Lower leg skin (tissue), 4 donors: ENCODE measurements around the gene GPATCH2L. TPM values are rescaled to one million over a fixed set of nuclear protein-coding genes. Genes with fewer than 3 reads are reported as not detected.
A peak's percentile ranks its signal among the peaks of the same experiment; 100 is the strongest.

ENCODE experiments used
- DNase-seq, 2 donors: peaks; one replicate each; pipeline ENCODE4 v3.0.0-alpha.2; 2019; ENCODE audit warnings: low spot score in 2 of 2
- H3K4me3 ChIP-seq: fragments of 200-600 bp; sonication (generic); 2 replicates; pipeline ENCODE4 v1.5.1; 2017; ENCODE audit warnings: mild to moderate bottlenecking, low read depth; ENCODE audit not compliant: poor library complexity, severe bottlenecking
- POLR2A ChIP-seq, 2 donors: fragments of 450-650 bp; IDR thresholded peaks; one replicate each; pipeline ENCODE4 v1.6.1; 2016 to 2017; ENCODE audit warnings: antibody characterized with exemption in 2 of 2, mild to moderate bottlenecking in 1 of 2, moderate library complexity in 1 of 2
- WGBS, 2 donors: methylation state at CpG; one replicate each; pipeline ENCODE4 v1.1.5; 2018; 5-methylcytosine and 5-hydroxymethylcytosine counted together
- intact Hi-C: fragments of 100-400 bp; cut with DNase I; formaldehyde crosslinking; loops from one replicate; pipeline ENCODE4 v1.15.0; 2023; ENCODE audit warnings: low total_unique reads
- total RNA-seq, 4 donors: library from RNA; depleted of rRNA; stranded (reverse); fragments of >200 nt; gene quantifications; one replicate each; pipeline ENCODE4 v1.1.0, GENCODE V29; 2016
- TF ChIP-seq, protein P1 (sequence below), 3 donors: fragments of 450-650 bp; IDR thresholded peaks; one replicate each; pipeline ENCODE4 v1.5.1; 2016; ENCODE audit warnings: antibody characterized with exemption in 3 of 3, mild to moderate bottlenecking in 3 of 3, moderate library complexity in 2 of 3

The GPATCH2L gene
- total RNA-seq, 4 donors from 2014 or later: 27.7 to 62.1 (median 33.0) TPM

DNA sequence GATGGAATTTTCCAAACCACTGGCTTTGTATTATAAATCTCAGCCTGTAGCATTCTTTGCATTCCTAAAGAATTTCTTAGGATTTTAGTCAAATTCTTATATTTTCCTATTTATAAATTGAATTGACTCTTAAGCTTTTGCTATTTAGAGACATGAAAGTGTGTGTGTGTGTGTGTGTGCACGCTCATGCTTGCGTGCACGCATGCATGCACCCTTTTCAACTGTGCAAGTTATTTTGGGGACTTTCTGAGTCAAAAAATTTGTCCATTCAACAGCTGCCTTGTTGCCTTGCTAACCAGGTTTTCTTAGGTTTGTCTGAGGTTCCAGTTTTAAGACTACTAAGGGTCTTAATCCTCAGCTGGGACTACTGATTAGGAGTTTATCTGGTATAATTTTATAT is 42.6 kb downstream of the GPATCH2L start:
- 91 to 94% methylated on average over 3 of the region's 3 CpGs for WGBS, 2 donors
- TF ChIP-seq, protein P1, sequence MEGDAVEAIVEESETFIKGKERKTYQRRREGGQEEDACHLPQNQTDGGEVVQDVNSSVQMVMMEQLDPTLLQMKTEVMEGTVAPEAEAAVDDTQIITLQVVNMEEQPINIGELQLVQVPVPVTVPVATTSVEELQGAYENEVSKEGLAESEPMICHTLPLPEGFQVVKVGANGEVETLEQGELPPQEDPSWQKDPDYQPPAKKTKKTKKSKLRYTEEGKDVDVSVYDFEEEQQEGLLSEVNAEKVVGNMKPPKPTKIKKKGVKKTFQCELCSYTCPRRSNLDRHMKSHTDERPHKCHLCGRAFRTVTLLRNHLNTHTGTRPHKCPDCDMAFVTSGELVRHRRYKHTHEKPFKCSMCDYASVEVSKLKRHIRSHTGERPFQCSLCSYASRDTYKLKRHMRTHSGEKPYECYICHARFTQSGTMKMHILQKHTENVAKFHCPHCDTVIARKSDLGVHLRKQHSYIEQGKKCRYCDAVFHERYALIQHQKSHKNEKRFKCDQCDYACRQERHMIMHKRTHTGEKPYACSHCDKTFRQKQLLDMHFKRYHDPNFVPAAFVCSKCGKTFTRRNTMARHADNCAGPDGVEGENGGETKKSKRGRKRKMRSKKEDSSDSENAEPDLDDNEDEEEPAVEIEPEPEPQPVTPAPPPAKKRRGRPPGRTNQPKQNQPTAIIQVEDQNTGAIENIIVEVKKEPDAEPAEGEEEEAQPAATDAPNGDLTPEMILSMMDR (IDR thresholded peaks at IDR 0.05): no peak
- TF ChIP-seq POLR2A (IDR thresholded peaks at IDR 0.05): no peak
- no peak overlapping the region for H3K4me3 ChIP-seq
- intact Hi-C loops: no loop called here
- DNase-seq: no peak

DNA sequence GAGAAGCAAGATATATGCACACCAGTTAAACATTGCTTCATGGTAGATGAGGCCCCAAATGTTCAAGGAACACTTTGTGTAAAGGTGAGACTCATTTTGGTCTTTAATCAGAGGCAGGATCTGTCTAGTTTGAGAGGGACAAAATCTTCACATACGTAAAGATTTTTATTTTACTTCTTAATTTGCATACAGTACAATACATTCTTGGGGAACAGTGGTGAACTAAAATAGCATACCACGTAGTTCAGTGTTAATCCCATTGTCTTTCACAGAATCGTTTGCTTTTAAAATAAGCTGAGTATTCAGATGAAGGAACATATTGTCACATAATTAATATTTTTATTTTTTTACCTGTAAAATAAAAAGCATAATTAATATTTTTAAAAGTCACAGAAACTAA is 43.3 kb downstream of the GPATCH2L start:
- TF ChIP-seq POLR2A (IDR thresholded peaks at IDR 0.05): no peak
- TF ChIP-seq, protein P1 (IDR thresholded peaks at IDR 0.05): no peak
- 87 to 93% methylated on average over 3 of the region's 3 CpGs for WGBS, 2 donors
- DNase-seq: no peak
- H3K4me3 ChIP-seq: no peak overlapping the region
- intact Hi-C loops: no loop called here

DNA sequence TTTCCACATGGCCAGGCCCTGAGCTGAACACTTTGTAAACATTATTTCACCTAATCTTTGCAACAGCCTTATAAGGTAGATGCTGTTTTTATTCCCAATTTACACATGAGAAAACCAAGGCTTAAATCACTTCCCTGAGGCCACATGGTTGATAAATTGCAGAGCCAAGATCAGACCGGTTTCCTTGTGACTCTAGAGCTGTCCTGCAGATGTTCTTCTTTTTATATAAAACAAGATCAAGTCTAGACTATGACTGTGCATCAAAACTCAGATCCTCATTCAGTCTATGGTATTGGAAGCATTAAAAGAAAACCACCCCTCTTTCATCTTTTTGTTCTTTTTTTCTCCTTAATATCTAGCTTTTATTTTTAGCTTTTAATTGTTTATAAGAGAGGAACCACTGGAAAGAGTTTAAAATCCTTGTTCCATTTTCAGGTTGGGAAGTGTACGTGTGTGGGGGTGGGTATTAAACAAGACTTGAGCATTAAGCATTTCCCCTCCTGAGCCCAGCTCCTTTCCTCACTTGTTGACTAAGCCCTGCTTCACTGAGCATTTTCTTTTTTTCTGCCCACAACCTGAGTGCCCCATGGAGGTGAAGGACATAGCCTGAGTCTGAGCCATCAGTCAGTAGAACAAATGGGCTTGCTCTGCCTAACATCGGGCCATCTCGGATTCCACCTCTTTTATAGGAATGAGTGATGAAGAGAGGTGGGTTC is 45.4 kb downstream of the GPATCH2L start:
- H3K4me3 ChIP-seq: no peak overlapping the region
- TF ChIP-seq POLR2A (IDR thresholded peaks at IDR 0.05): no peak
- DNase-seq: no peak
- intact Hi-C loops: no loop called here
- WGBS, 2 donors: 79 to 83% methylated on average over 4 of the region's 4 CpGs

DNA sequence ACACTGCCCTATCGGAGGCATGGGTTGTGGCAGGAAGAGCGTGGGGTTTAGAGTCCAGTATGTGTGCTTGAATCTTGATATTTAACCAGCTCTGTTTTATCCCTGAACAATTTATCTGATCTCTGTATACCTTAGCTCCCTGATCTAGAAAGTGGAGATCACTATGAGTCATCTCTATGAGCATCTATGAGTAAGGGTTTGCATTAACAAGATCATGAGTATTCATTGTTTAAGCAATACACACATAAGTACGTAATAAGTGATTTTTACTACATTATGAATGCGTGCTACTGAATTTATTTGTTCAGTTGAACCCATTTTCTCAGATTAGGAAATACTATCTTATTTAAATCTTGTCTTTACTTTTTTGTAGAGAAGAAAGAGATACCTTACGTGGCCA is 49.4 kb downstream of the GPATCH2L start:
- intact Hi-C loops: no loop called here
- WGBS, 2 donors: 88 to 93% methylated on average over 5 of the region's 5 CpGs
- no peak for TF ChIP-seq POLR2A (IDR thresholded peaks at IDR 0.05)
- TF ChIP-seq, protein P1 (IDR thresholded peaks at IDR 0.05): no peak

DNA sequence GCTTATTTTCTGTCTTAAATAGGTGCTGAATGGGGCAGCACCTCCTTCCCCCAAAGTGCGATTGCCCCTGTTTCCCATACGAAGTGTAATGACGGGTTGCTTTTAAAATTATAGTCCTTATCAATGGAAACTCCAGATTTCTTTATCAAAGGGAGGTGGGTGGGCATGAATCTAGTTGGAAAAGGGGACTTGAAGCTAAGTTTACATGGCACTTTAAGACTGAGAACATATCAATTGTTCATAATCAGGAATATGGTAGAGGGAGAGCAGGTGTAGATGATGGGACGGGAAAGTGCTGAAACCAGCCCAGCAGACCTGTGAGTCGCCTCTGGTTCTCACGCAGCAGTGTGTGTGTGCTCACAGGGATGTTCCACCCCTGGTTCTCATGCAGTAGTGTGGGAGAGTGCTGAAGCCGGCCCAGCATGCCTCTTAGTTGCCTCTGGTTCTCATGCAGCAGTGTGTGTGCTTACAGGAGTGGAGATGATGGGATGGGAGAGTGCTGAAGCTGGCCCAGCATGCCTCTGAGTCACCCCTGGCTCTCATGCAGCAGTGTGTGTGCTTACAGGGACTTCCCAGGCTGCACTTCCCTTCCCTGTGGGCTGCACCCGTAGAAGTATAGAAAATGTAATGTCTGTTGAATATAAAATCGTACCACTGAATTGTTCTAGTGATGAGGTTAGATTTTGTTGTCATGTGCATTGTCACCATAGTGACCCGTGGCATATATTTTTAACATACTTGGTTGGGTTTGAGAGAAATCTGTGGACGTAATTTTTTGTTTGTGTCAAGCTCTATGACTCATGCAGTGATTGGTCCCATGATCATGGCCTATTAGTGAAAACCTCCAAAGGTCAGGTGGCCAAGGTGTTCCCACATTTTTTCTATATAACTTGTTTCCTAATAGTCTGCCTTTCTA is 51.6 kb downstream of the GPATCH2L start:
- H3K4me3 ChIP-seq: no peak overlapping the region
- peak in 1 of 2 donors; percentile 18 for DNase-seq
- WGBS, 2 donors: 62 to 76% methylated on average over 11 of the region's 11 CpGs
- intact Hi-C loops: no loop called here
- TF ChIP-seq POLR2A (IDR thresholded peaks at IDR 0.05): no peak
- TF ChIP-seq, protein P1 (IDR thresholded peaks at IDR 0.05): no peak

More for the DNA sequence above, 49.4 kb downstream of the GPATCH2L start:
- no peak overlapping the region for H3K4me3 ChIP-seq
- no peak for DNase-seq
